SK-N-MC (cell line): ENCODE results near the gene ABHD16B.
"Not testable (repeated sequence)": the region's sequence is repeated elsewhere in the genome, so short reads cannot be mapped to it uniquely, and the experiment has no call there.

Experiments used
- DNase-seq: peaks from one replicate; pipeline ENCODE4 v3.0.0-alpha.2; 2011; ENCODE audit warnings: low read depth, low spot score
- H3K27ac ChIP-seq: fragments of 200-600 bp; sonication (generic); 2 replicates; pipeline ENCODE4 v1.5.1; 2016; ENCODE audit warnings: mixed run types
- H3K36me3 ChIP-seq: fragments of 200-600 bp; sonication (generic); 2 replicates; pipeline ENCODE4 v1.6.1; 2017; ENCODE audit warnings: antibody characterized with exemption, low read length, mixed read lengths; ENCODE audit not compliant: insufficient read depth
- H3K4me3 ChIP-seq: fragments of 200-600 bp; sonication (generic); 2 replicates; pipeline ENCODE4 v1.5.1; 2016
- H3K9ac ChIP-seq: fragments of 200-600 bp; sonication (generic); 2 replicates; pipeline ENCODE4 v1.8.0; 2017; ENCODE audit warnings: mixed run types, mixed read lengths; ENCODE audit not compliant: insufficient read length
- H3K9me3 ChIP-seq: fragments of 200-600 bp; sonication (generic); 2 replicates; pipeline ENCODE4 v1.6.1; 2017; ENCODE audit warnings: low read depth, mild to moderate bottlenecking, antibody characterized with exemption, low read length, moderate library complexity, mixed read lengths
- EZH2 ChIP-seq: fragments of 200-600 bp; sonication (generic); IDR thresholded peaks from one replicate; pipeline ENCODE4 v1.6.1; 2017; ENCODE audit warnings: antibody characterized with exemption
- FOXP2 ChIP-seq: optimal IDR thresholded peaks from 2 replicates; pipeline ENCODE3; 2011; ENCODE audit warnings: mild to moderate bottlenecking, moderate library complexity; ENCODE audit not compliant: insufficient read depth; ENCODE audit errors: extremely low read length, control extremely low read depth
- POLR2AphosphoS5 ChIP-seq: IDR thresholded peaks from 2 replicates; pipeline ENCODE4 v1.6.1; 2012; ENCODE audit warnings: mild to moderate bottlenecking, low read depth, low read length, borderline replicate concordance

ABHD16B gene

GRCh38 chr20:63850689-63851547, 10.4 kb upstream of the ABHD16B start:
- no peak for TF ChIP-seq POLR2AphosphoS5
- no peak for TF ChIP-seq EZH2
- TF ChIP-seq FOXP2, result no peak

GRCh38 chr20:63851548-63851943, 9.8 kb upstream of the ABHD16B start:
- H3K9me3 ChIP-seq, H3K27ac ChIP-seq, DNase-seq, H3K36me3 ChIP-seq, H3K9ac ChIP-seq, H3K4me3 ChIP-seq: not testable (repeated sequence)

More at GRCh38 chr20:63850689-63851547, 10.4 kb upstream of the ABHD16B start:
- Histone ChIP-seq H3K9ac (no peak overlapping the region), H3K27ac (no peak overlapping the region), H3K4me3 (no peak overlapping the region), H3K9me3 (no peaks in the 10 kb centered on the region), H3K36me3 (no peaks in the 10 kb centered on the region)
- DNase-seq, result no peak

DNA sequence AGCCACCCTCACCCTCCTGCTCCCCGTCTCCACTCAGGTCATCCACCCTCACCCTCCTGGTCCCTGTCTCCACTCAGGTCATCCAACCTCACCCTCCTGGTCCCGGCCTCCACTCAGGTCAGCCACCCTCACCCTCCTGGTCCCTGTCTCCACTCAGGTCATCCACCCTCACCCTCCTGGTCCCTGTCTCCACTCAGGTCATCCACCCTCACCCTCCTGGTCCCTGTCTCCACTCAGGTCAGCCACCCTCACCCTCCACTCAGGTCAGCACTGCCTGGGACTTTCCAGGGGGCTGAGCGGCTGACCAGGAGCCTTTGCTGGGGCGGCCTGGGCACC, 7.6 kb upstream of the ABHD16B start:
- not testable (repeated sequence) for H3K9me3 ChIP-seq, H3K4me3 ChIP-seq, H3K36me3 ChIP-seq, H3K9ac ChIP-seq, H3K27ac ChIP-seq, DNase-seq

DNA sequence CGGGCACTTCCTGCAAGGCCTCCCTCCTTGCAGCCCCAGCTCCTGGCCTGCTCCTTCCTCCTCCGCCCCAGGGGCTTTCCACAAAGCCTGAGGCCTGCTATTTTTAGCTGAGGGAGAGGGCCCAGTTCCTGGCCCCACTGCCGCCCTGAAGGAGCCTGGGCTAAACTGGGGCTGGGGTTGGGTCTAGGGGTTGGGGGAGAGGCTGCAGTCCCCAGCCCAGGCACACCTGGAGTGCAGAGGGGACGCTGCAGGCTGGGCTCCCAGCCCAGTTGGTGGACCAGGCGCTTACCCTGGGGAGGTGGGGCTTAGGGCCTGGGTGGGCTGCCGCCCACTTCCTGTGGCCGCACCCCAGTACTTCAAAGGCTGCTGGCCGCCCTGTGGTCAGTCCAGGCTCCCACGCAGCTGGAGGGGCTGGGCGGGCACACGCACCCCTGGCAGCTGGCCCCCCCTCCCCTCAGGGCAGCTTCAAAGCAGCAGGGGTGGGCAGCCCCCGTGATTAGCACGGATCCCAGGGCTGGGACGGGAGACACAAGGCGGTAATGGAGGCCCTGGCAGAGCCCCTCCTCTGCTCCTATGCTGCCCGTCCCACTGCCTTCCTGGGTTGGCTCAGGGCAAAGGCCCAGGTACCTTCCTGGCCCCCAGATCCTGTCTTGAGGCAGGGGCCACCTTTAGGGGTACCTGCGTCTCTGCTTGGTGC, 7.1 kb upstream of the ABHD16B start:
- no peak for DNase-seq
- Histone ChIP-seq H3K9me3 (no peaks in the 10 kb centered on the region), H3K9ac (no peak overlapping the region), H3K27ac (no peak overlapping the region), H3K36me3 (no peaks in the 10 kb centered on the region), H3K4me3 (no peak overlapping the region)
- no peak for TF ChIP-seq EZH2
- TF ChIP-seq FOXP2, result no peak

GRCh38 chr20:63854766-63855362, 6.4 kb upstream of the ABHD16B start:
- Histone ChIP-seq H3K36me3 (no peaks in the 10 kb centered on the region), H3K9me3 (no peaks in the 10 kb centered on the region), H3K4me3 (no peak overlapping the region), H3K27ac (no peak overlapping the region), H3K9ac (no peak overlapping the region)
- DNase-seq, result no peak
- no peak for TF ChIP-seq POLR2AphosphoS5
- no peak for TF ChIP-seq EZH2
- no peak for TF ChIP-seq FOXP2

DNA sequence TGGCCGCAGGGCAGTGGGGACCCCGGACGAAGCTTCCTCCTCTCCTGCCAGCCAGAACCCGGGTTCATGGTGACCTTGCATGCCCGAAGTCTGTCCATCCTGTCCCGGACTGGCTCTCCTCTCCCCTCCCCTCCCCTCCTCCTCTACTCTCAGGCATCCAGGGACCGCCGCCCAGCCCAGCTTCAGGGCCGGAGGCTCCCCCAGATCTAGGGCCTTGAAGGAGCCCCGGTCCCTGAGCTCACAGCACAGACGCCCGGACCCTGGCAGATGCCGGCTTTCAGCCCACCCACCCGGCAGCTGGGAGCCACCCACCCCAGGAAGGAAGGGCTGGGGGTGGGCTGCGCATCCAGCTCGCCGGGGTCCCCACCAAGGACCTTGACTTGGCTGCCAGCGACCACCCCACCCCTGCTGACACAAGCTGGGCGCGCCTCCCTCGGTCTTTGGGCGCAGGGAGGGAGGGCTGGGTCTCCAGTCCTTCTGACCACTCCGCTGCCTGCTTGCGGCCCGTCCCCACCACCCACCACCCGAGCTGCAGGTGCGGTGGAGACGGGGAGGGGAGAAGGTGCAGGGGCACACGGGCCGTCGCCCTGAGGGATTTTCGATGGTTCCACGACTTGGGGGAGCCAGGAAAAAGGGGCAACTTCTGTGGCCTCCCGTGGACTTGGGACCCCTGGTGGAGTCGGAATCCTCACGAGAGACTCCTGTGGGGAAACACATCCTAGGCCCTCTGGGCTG, 5.8 kb upstream of the ABHD16B start:
- TF ChIP-seq POLR2AphosphoS5 (no peak), FOXP2 (no peak), EZH2 (no peak)
- no peaks in the 10 kb centered on the region for H3K9me3 ChIP-seq
- no peak for DNase-seq
- no peaks in the 10 kb centered on the region for H3K36me3 ChIP-seq
- H3K4me3 ChIP-seq, result no peak overlapping the region
- no peak overlapping the region for H3K27ac ChIP-seq
- H3K9ac ChIP-seq, result no peak overlapping the region

- H3K4me3 ChIP-seq, result no peak overlapping the region
- no peak overlapping the region for H3K27ac ChIP-seq
- no peak for DNase-seq
- no peaks in the 10 kb centered on the region for H3K9me3 ChIP-seq
- H3K36me3 ChIP-seq, result no peaks in the 10 kb centered on the region
- TF ChIP-seq POLR2AphosphoS5, result no peak
- no peak for TF ChIP-seq EZH2
- no peak for TF ChIP-seq FOXP2
- no peak overlapping the region for H3K9ac ChIP-seq
These were observed 5.2 kb upstream of the ABHD16B start for GRCh38 chr20:63856098-63856511.

- H3K9ac ChIP-seq, result no peak overlapping the region
These were observed 3.4 kb upstream of the ABHD16B start for GRCh38 chr20:63857764-63858392.

More at GRCh38 chr20:63857764-63858392, 3.4 kb upstream of the ABHD16B start:
- H3K4me3 ChIP-seq, result no peak overlapping the region
- H3K9me3 ChIP-seq, result no peaks in the 10 kb centered on the region
- DNase-seq, result no peak
- no peaks in the 10 kb centered on the region for H3K36me3 ChIP-seq
- no peak overlapping the region for H3K27ac ChIP-seq
- TF ChIP-seq EZH2, result no peak
- TF ChIP-seq FOXP2, result no peak
- no peak for TF ChIP-seq POLR2AphosphoS5
